HL-60 (cell line): ENCODE data around the gene CELF2.

ENCODE experiments used
- DNase-seq, 2 experiments: peaks; one replicate each; pipeline ENCODE4 v3.0.0-alpha.2; 2010 to 2020; ENCODE audit warnings: low read depth in 1 of 2, low spot score in 1 of 2
- H3K27ac ChIP-seq: fragments of 250-450 bp; sonication (Bioruptor Pico); replicated peaks from 2 replicates; pipeline ENCODE4 v1.5.1; 2020; ENCODE audit warnings: mild to moderate bottlenecking, moderate library complexity
- H3K27me3 ChIP-seq: fragments of 250-450 bp; sonication (Bioruptor Pico); 2 replicates; pipeline ENCODE4 v1.5.1; 2021; ENCODE audit warnings: mild to moderate bottlenecking, moderate library complexity; ENCODE audit not compliant: insufficient read depth, poor library complexity, severe bottlenecking
- H3K4me3 ChIP-seq: replicated peaks from 2 replicates; pipeline ENCODE4 v1.5.1; 2011; ENCODE audit warnings: mild to moderate bottlenecking, control low read depth, low read length; ENCODE audit not compliant: insufficient read depth
- CTCF ChIP-seq: IDR thresholded peaks from one replicate; pipeline ENCODE4 v1.5.1; 2011; ENCODE audit warnings: low read length, control low read depth, inconsistent platforms; ENCODE audit not compliant: insufficient read depth
- GABPA ChIP-seq: IDR thresholded peaks from 2 replicates; pipeline ENCODE4 v1.6.1; 2012; ENCODE audit warnings: low read depth
- POLR2AphosphoS5 ChIP-seq: IDR thresholded peaks from 2 replicates; pipeline ENCODE4 v1.6.1; 2012; ENCODE audit warnings: low read depth
- REST ChIP-seq: IDR thresholded peaks from 2 replicates; pipeline ENCODE4 v1.6.1; 2012; ENCODE audit warnings: low read depth; ENCODE audit not compliant: insufficient replicate concordance
- SPI1 ChIP-seq: IDR thresholded peaks from 2 replicates; pipeline ENCODE4 v1.6.1; 2012; ENCODE audit warnings: low read depth, mild to moderate bottlenecking, borderline replicate concordance

The CELF2 gene

GRCh38 chr10:11318826-11319598 is 301.3 kb downstream of the CELF2 start:
- no peak for DNase-seq
- no peak for TF ChIP-seq REST
- TF ChIP-seq SPI1: no peak
- no peak for TF ChIP-seq CTCF
- no peak for TF ChIP-seq GABPA
- TF ChIP-seq POLR2AphosphoS5: no peak
- no peak overlapping the region for H3K27ac ChIP-seq
- H3K27me3 ChIP-seq: no peaks in the 10 kb centered on the region
- no peak overlapping the region for H3K4me3 ChIP-seq

GRCh38 chr10:11319990-11320602 is 302.4 kb downstream of the CELF2 start:
- no peak for TF ChIP-seq REST
- no peak for TF ChIP-seq CTCF
- TF ChIP-seq SPI1: no peak
- TF ChIP-seq GABPA: no peak
- no peak for TF ChIP-seq POLR2AphosphoS5
- Histone ChIP-seq H3K27ac (no peak overlapping the region), H3K27me3 (no peaks in the 10 kb centered on the region), H3K4me3 (no peak overlapping the region)
- no peak for DNase-seq

- Histone ChIP-seq H3K4me3 (no peak overlapping the region), H3K27ac (no peak overlapping the region), H3K27me3 (no peaks in the 10 kb centered on the region)
- DNase-seq: no peak
- TF ChIP-seq CTCF: no peak
- TF ChIP-seq REST: no peak
- TF ChIP-seq GABPA: no peak
- no peak for TF ChIP-seq SPI1
- TF ChIP-seq POLR2AphosphoS5: no peak
Observed at GRCh38 chr10:11320809-11321520, 303.3 kb downstream of the CELF2 start.
